SJCRH30 (cell line): ENCODE data around the gene IMPDH1. TPM values are rescaled to one million over a fixed set of nuclear protein-coding genes. Genes with fewer than 3 reads are reported as not detected.

Experiments used
- total RNA-seq: library from RNA; depleted of rRNA; stranded (reverse); fragments of >200 nt; shearing (Covaris generic); gene quantifications from 2 replicates; pipeline ENCODE4 v1.2.3, GENCODE V29; 2014; rRNA removed

Gene IMPDH1
- total RNA-seq, 1 experiment from 2014 or later, result 43.2 TPM

Other genes with a start within 250 kb of the IMPDH1 start
- gene LEP, start 168.7 kb downstream of the IMPDH1 start, total RNA-seq, result not detected in 2 replicates
- gene RBM28, start 66.1 kb downstream of the IMPDH1 start, total RNA-seq, result 37.0 and 49.7 TPM in 2 replicates
- gene PRRT4, start 48.3 kb downstream of the IMPDH1 start, total RNA-seq, result 3.2 and 5.1 TPM in 2 replicates
- gene HILPDA, start 45.9 kb upstream of the IMPDH1 start, total RNA-seq, result 33.1 and 34.6 TPM in 2 replicates
- gene METTL2B, start 66.8 kb upstream of the IMPDH1 start, total RNA-seq, result 45.4 and 46.6 TPM in 2 replicates